Activated naive CD8-positive, alpha-beta T cell (primary cell): Measurements from ENCODE around the gene STMN1.
A peak's percentile ranks its signal among the peaks of the same experiment; 100 is the strongest.

ENCODE experiments used
- H3K27ac Mint-ChIP-seq: one replicate; pipeline ENCODE4 v1.8.0; 2021; ENCODE audit warnings: mixed read lengths
- H3K27me3 Mint-ChIP-seq: one replicate; pipeline ENCODE4 v1.8.0; 2021; ENCODE audit warnings: mixed read lengths
- H3K36me3 Mint-ChIP-seq: one replicate; pipeline ENCODE4 v1.8.0; 2021; ENCODE audit warnings: mixed read lengths
- H3K4me1 Mint-ChIP-seq: one replicate; pipeline ENCODE4 v1.8.0; 2021; ENCODE audit warnings: low read depth, mixed read lengths
- H3K4me3 Mint-ChIP-seq: one replicate; pipeline ENCODE4 v1.8.0; 2021; ENCODE audit warnings: mild to moderate bottlenecking, mixed read lengths
- H3K9me3 Mint-ChIP-seq: one replicate; pipeline ENCODE4 v1.8.0; 2021; ENCODE audit warnings: low read depth, mixed read lengths

The STMN1 gene

DNA sequence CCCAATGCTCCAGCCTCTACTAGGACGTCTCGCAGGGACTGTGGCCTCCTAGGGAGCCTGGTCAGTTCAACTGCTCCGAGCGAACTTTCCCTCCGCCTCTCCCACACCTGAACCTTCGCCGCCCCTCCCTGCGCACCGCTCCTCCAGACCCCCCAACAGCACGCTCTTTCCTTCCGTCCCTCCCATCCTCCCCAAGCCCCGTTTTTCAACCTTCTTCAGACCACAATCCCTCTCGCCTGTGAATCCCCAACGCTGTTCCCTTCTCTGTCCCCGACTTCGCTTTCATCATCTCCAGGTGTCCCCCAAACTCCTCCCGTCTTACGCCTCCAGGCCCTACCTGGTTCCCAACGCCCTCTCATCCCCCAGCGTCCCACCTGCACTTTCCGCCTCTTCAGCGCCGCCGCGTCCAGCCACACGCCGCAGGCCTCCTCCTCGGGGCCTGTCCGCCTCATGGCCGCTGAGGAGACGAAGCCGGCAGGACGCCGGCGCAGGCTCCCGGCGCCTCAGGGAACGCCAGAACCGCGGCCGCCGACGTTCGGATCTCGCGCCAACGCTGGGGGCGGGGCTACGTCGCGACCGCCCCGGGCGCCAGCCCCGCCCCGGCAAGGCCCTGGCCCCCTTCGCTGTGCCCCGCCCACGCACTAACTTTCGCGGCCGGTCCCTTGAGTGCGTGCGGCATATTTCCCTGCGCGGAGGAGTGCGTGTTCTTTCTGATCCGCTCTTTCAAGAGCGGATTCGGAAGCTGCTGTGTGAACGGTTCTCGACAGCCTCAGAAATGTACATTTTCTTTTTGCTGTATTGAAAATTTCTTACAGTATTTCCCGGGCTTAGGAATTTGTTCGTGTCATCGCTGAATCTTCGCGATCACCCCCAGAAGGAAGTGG, 47.1 kb downstream of the STMN1 start, which contains the start of gene AUNIP:
Gene AUNIP (minus strand): TSS at position 552 of the 884 bp plus-strand sequence. CDS start 100 bp downstream, at position 452.
- Mint-ChIP-seq H3K4me3 (peak within 1 kb of the TSS; percentile 91), H3K27me3 (no peaks in the 10 kb centered on the region), H3K36me3 (peaks cover 3% of the 10 kb centered on the region), H3K27ac (peak within 1 kb of the TSS; percentile 88), H3K4me1 (peaks cover 18% of the 10 kb centered on the region), H3K9me3 (no peaks in the 10 kb centered on the region)

GRCh38 chr1:25858494-25858893, 47.7 kb downstream of the STMN1 start:
- Mint-ChIP-seq H3K9me3 (no peaks in the 10 kb centered on the region), H3K27me3 (no peaks in the 10 kb centered on the region), H3K27ac (peak overlapping the region; percentile 73), H3K4me3 (peak overlapping the region; percentile 91), H3K36me3 (peaks cover 3% of the 10 kb centered on the region), H3K4me1 (peaks cover 18% of the 10 kb centered on the region)

GRCh38 chr1:25856856-25857255, 49.4 kb downstream of the STMN1 start:
- no peaks in the 10 kb centered on the region for H3K27me3 Mint-ChIP-seq
- H3K27ac Mint-ChIP-seq: no peak overlapping the region
- no peaks in the 10 kb centered on the region for H3K36me3 Mint-ChIP-seq
- H3K9me3 Mint-ChIP-seq: no peaks in the 10 kb centered on the region
- H3K4me1 Mint-ChIP-seq: peaks cover 18% of the 10 kb centered on the region
- no peak overlapping the region for H3K4me3 Mint-ChIP-seq

DNA sequence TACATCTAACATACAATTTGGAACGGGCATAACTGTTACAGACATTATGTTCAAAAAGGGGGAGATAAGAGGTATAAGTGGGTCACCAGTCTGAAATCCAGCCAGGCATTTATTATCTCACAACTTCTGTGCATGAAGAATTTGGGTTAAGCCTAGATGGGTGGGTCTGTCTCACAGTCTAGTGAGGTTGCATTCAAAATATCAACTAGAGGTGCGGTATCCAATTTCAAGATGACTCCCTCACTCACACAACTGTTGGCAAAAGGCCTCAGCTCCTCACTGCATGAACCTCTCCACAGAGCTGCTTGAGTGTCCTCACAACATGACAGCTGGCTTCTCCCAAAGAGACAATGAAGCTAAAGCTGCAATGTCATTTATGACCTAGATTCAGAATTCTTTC, 51.7 kb downstream of the STMN1 start:
- peaks cover 9% of the 10 kb centered on the region for H3K4me1 Mint-ChIP-seq
- no peak overlapping the region for H3K27ac Mint-ChIP-seq
- peaks cover 5% of the 10 kb centered on the region for H3K36me3 Mint-ChIP-seq
- H3K4me3 Mint-ChIP-seq: no peak overlapping the region
- H3K27me3 Mint-ChIP-seq: no peaks in the 10 kb centered on the region
- H3K9me3 Mint-ChIP-seq: no peaks in the 10 kb centered on the region
